IMR-90 (cell line): ENCODE data around the gene ST6GALNAC5. TPM values are rescaled to one million over a fixed set of nuclear protein-coding genes. Genes with fewer than 3 reads are reported as not detected.

Experiments
- ATAC-seq: fragments of 200-7000 bp; cut with Tn5 transposase; 2 replicates; pipeline ENCODE4 v1.9.1; 2020; ENCODE audit warnings: low read depth, mild to moderate bottlenecking, moderate library complexity
- BruUV-seq: library from RNA; stranded (reverse); fragments of 400-500 nt; replicated peaks from 2 replicates; lab custom pipeline; 2021; lab: Mats Ljungman, UMichigan
- CTCF ChIA-PET: fragments of 300-600 bp; formaldehyde crosslinking; extraction: SDS; loops from one replicate; lab custom pipeline; 2021; ENCODE audit warnings: antibody characterized with exemption; lab: Yijun Ruan, JAX
- POLR2A ChIA-PET: fragments of 300-600 bp; sonication (Branson Sonifier 250); formaldehyde crosslinking; loops from one replicate; lab custom pipeline; 2022; ENCODE audit warnings: antibody characterized with exemption; ENCODE audit not compliant: unreplicated experiment; lab: Charles Lee
- DNase-seq: peaks from one replicate; pipeline ENCODE4 v3.0.0; 2013
- H2AFZ ChIP-seq: replicated peaks from 2 replicates; pipeline ENCODE3; 2013; ENCODE audit warnings: low read length, mild to moderate bottlenecking; ENCODE audit not compliant: poor library complexity
- H2AK5ac ChIP-seq: 2 replicates; pipeline ENCODE4 v1.6.1; 2013; ENCODE audit warnings: low read depth, low read length, inconsistent platforms
- H2AK9ac ChIP-seq: replicated peaks from 2 replicates; pipeline ENCODE3; 2013; ENCODE audit warnings: mild to moderate bottlenecking, low read depth, low read length, moderate library complexity; ENCODE audit not compliant: poor library complexity
- H2BK120ac ChIP-seq: 2 replicates; pipeline ENCODE4 v1.6.1; 2013; ENCODE audit warnings: low read depth, low read length, inconsistent platforms
- H2BK15ac ChIP-seq: 3 replicates; pipeline ENCODE4 v1.6.1; 2013; ENCODE audit warnings: low read depth, low read length, inconsistent platforms
- H2BK20ac ChIP-seq: 2 replicates; pipeline ENCODE4 v1.6.1; 2013; ENCODE audit warnings: low read depth, mild to moderate bottlenecking, inconsistent platforms, low read length, moderate library complexity
- H2BK5ac ChIP-seq: 2 replicates; pipeline ENCODE4 v1.6.1; 2013; ENCODE audit warnings: mild to moderate bottlenecking, low read depth, low read length, inconsistent platforms; ENCODE audit not compliant: poor library complexity, severe bottlenecking
- H3K14ac ChIP-seq: replicated peaks from 2 replicates; pipeline ENCODE4 v1.6.1; 2013; ENCODE audit warnings: low read depth, low read length, inconsistent platforms
- H3K18ac ChIP-seq: 2 replicates; pipeline ENCODE4 v1.6.1; 2013; ENCODE audit warnings: low read depth, low read length, control low read depth
- H3K23ac ChIP-seq: 2 replicates; pipeline ENCODE4 v1.6.1; 2013; ENCODE audit warnings: low read depth, low read length, inconsistent platforms
- H3K27ac ChIP-seq: 2 replicates; pipeline ENCODE4 v1.5.1; 2013; ENCODE audit warnings: mild to moderate bottlenecking, control low read depth, low read length; ENCODE audit not compliant: insufficient read depth
- H3K27me3 ChIP-seq: 2 replicates; pipeline ENCODE4 v1.6.1; 2013; ENCODE audit warnings: low read length; ENCODE audit not compliant: control insufficient read depth, insufficient read depth
- H3K36me3 ChIP-seq: 2 replicates; pipeline ENCODE4 v1.6.1; 2013; ENCODE audit warnings: low read length, mixed read lengths; ENCODE audit not compliant: control insufficient read depth, insufficient read depth
- H3K4ac ChIP-seq: 2 replicates; pipeline ENCODE4 v1.6.1; 2013; ENCODE audit warnings: low read depth, low read length, inconsistent platforms
- H3K4me1 ChIP-seq: 2 replicates; pipeline ENCODE4 v1.6.1; 2013; ENCODE audit warnings: low read length, mixed read lengths; ENCODE audit not compliant: control insufficient read depth, insufficient read depth
- H3K4me2 ChIP-seq: 2 replicates; pipeline ENCODE4 v1.6.1; 2013; ENCODE audit warnings: low read depth, mild to moderate bottlenecking, control low read depth, low read length, moderate library complexity
- H3K4me3 ChIP-seq: 2 replicates; pipeline ENCODE4 v1.5.1; 2013; ENCODE audit warnings: low read depth, mild to moderate bottlenecking, control low read depth, low read length, moderate library complexity; ENCODE audit not compliant: insufficient read depth
- H3K56ac ChIP-seq: 2 replicates; pipeline ENCODE4 v1.6.1; 2013; ENCODE audit warnings: low read length, inconsistent platforms; ENCODE audit not compliant: insufficient read depth; ENCODE audit errors: extremely low read depth
- H3K79me1 ChIP-seq, 2 experiments: 2 replicates each; pipeline ENCODE4 v1.6.1; 2013; ENCODE audit warnings: low read length in 2 of 2, inconsistent platforms in 1 of 2, low read depth in 1 of 2
- H3K9ac ChIP-seq: 2 replicates; pipeline ENCODE4 v1.6.1; 2013; ENCODE audit warnings: low read depth, low read length, control low read depth
- H3K9me1 ChIP-seq: 2 replicates; pipeline ENCODE4 v1.6.1; 2013; ENCODE audit warnings: low read length, inconsistent platforms; ENCODE audit not compliant: insufficient read depth
- H3K9me3 ChIP-seq: 2 replicates; pipeline ENCODE4 v1.6.1; 2013; ENCODE audit warnings: low read length; ENCODE audit not compliant: control insufficient read depth, insufficient read depth
- H4K20me1 ChIP-seq: 2 replicates; pipeline ENCODE4 v1.6.1; 2013; ENCODE audit warnings: low read length, inconsistent platforms; ENCODE audit not compliant: insufficient read depth
- H4K5ac ChIP-seq: 2 replicates; pipeline ENCODE4 v1.6.1; 2013; ENCODE audit warnings: mild to moderate bottlenecking, low read depth, low read length, control low read depth
- H4K8ac ChIP-seq, 2 experiments: 2 replicates each; pipeline ENCODE4 v1.6.1; 2013; ENCODE audit warnings: low read depth in 2 of 2, low read length in 2 of 2, control low read depth in 1 of 2, inconsistent platforms in 1 of 2
- H4K91ac ChIP-seq: 2 replicates; pipeline ENCODE4 v1.6.1; 2013; ENCODE audit warnings: low read depth, low read length, inconsistent platforms; ENCODE audit not compliant: insufficient read depth
- BHLHE40 ChIP-seq: fragments of 150-350 bp; IDR thresholded peaks from 2 replicates; pipeline ENCODE4 v1.6.1; 2016; ENCODE audit warnings: mild to moderate bottlenecking, low read depth, low read length
- CEBPB ChIP-seq: IDR thresholded peaks from 2 replicates; pipeline ENCODE4 v1.6.1; 2012; ENCODE audit warnings: low read depth, low read length, improper control_type of control experiment
- CHD1 ChIP-seq: IDR thresholded peaks from 2 replicates; pipeline ENCODE4 v1.6.1; 2012; ENCODE audit warnings: low read depth, low read length, improper control_type of control experiment
- CTCF ChIP-seq: conservative IDR thresholded peaks from 2 replicates; pipeline ENCODE4 v1.5.1; 2012; ENCODE audit warnings: mild to moderate bottlenecking, low read depth, low read length, improper control_type of control experiment
- ELK1 ChIP-seq: fragments of 150-350 bp; IDR thresholded peaks from 2 replicates; pipeline ENCODE4 v1.6.1; 2016; ENCODE audit warnings: low read depth, mild to moderate bottlenecking, low read length, moderate library complexity, borderline replicate concordance
- FOS ChIP-seq: fragments of 150-350 bp; IDR thresholded peaks from 2 replicates; pipeline ENCODE4 v1.6.1; 2016; ENCODE audit warnings: low read depth, low read length
- MAFK ChIP-seq: IDR thresholded peaks from 2 replicates; pipeline ENCODE4 v1.6.1; 2012; ENCODE audit warnings: low read depth, low read length, improper control_type of control experiment
- MAZ ChIP-seq: IDR thresholded peaks from 2 replicates; pipeline ENCODE4 v1.6.1; 2012; ENCODE audit warnings: low read depth, mild to moderate bottlenecking, low read length, improper control_type of control experiment, moderate library complexity, borderline replicate concordance
- MXI1 ChIP-seq: IDR thresholded peaks from 2 replicates; pipeline ENCODE4 v1.6.1; 2012; ENCODE audit warnings: low read depth, mild to moderate bottlenecking, low read length, moderate library complexity, borderline replicate concordance
- NFE2L2 ChIP-seq: fragments of 150-350 bp; IDR thresholded peaks from 2 replicates; pipeline ENCODE4 v1.6.1; 2016; ENCODE audit warnings: low read depth, mild to moderate bottlenecking, low read length
- POLR2A ChIP-seq: IDR thresholded peaks from 2 replicates; pipeline ENCODE4 v1.6.1; 2012; ENCODE audit warnings: mild to moderate bottlenecking, low read depth, low read length
- RAD21 ChIP-seq: IDR thresholded peaks from 2 replicates; pipeline ENCODE4 v1.6.1; 2012; ENCODE audit warnings: low read length, improper control_type of control experiment
- RCOR1 ChIP-seq: IDR thresholded peaks from 2 replicates; pipeline ENCODE4 v1.6.1; 2012; ENCODE audit warnings: mild to moderate bottlenecking, low read length, improper control_type of control experiment; ENCODE audit not compliant: insufficient replicate concordance
- RFX5 ChIP-seq: IDR thresholded peaks from 2 replicates; pipeline ENCODE4 v1.8.0; 2012; ENCODE audit warnings: low read depth, mild to moderate bottlenecking, low read length, moderate library complexity
- SMC3 ChIP-seq: fragments of 150-350 bp; IDR thresholded peaks from 2 replicates; pipeline ENCODE4 v1.6.1; 2016; ENCODE audit warnings: low read depth, mild to moderate bottlenecking, antibody characterized with exemption, low read length, moderate library complexity
- USF2 ChIP-seq: fragments of 150-350 bp; IDR thresholded peaks from 2 replicates; pipeline ENCODE4 v1.6.1; 2017; ENCODE audit warnings: mild to moderate bottlenecking, antibody characterized with exemption, low read length, low read depth
- WGBS, 2 experiments: methylation state at CpG; one replicate each; pipeline versions ENCODE4 v1.1.5 to v1.1.7; 2013; ENCODE audit warnings: missing lambda C conversion rate in 2 of 2; ENCODE audit not compliant: insufficient read length in 1 of 2; ENCODE audit errors: extremely low coverage in 2 of 2; 5-methylcytosine and 5-hydroxymethylcytosine counted together
- dilution Hi-C: fragments of 300-500 bp; cut with HindIII; formaldehyde crosslinking; loops from one replicate; pipeline ENCODE4 v1.14.3; 2018; ENCODE audit warnings: low sequenced_read_pairs; ENCODE audit not compliant: unreplicated experiment
- in situ Hi-C: fragments of 300-500 bp; cut with MboI; formaldehyde crosslinking; loops from 3 replicates; pipeline ENCODE4 v1.14.3; 2019; ENCODE audit warnings: low sequenced_read_pairs, inconsistent platforms, mixed read lengths
- intact Hi-C: fragments of 100-400 bp; cut with micrococcal nuclease; formaldehyde crosslinking; loops from 2 replicates; pipeline ENCODE4 v1.10.0; 2022
- polyA plus RNA-seq, 3 experiments: library from polyadenylated mRNA; depleted of rRNA; stranded (reverse); fragments of >200 nt; gene quantifications; 2 replicates each; pipeline ENCODE4 v1.2.3, GENCODE V29; 2012; ENCODE audit warnings: low replicate concordance in 1 of 3
- total RNA-seq: library from RNA; depleted of rRNA; stranded (reverse); fragments of >200 nt; gene quantifications from 2 replicates; pipeline ENCODE4 v1.2.3, GENCODE V29; 2012

The ST6GALNAC5 gene
- total and polyA plus RNA-seq, 2 of the 4 experiments (the other 2 are of a cell fraction) = 3.4 to 4.0 TPM

GRCh38 chr1:76870037-76870436 is 2.8 kb downstream of the ST6GALNAC5 start:
- ATAC-seq (no peak), DNase-seq (no peak)
- no peak overlapping the region for H4K8ac ChIP-seq
- POLR2A ChIA-PET = no interaction called here
- peaks cover 26% of the 10 kb centered on the region for H3K27me3 ChIP-seq
- no peak overlapping the region for H3K56ac ChIP-seq
- no peak overlapping the region for H2AK5ac ChIP-seq
- H3K27ac ChIP-seq = no peak overlapping the region
- H3K36me3 ChIP-seq = no peaks in the 10 kb centered on the region
- no peak overlapping the region for H2BK120ac ChIP-seq
- H2AK9ac ChIP-seq = no peak overlapping the region
- H3K9me1 ChIP-seq = no peaks in the 10 kb centered on the region
- H4K91ac ChIP-seq = no peak overlapping the region
- 0 out of 2 replicates have a peak, but pooled peaks cover 2% of the 10 kb centered on the region for H3K4me1 ChIP-seq
- no peak overlapping the region for H3K4ac ChIP-seq
- no peak overlapping the region for H2BK20ac ChIP-seq
- intact Hi-C loops = no loop called here
- dilution Hi-C loops = no loop called here
- no peaks in the 10 kb centered on the region for H3K9me3 ChIP-seq
- H2AFZ ChIP-seq = no peak overlapping the region
- H3K4me2 ChIP-seq = no peak overlapping the region
- H3K79me1 ChIP-seq = no peaks in the 10 kb centered on the region
- no peak overlapping the region for H3K4me3 ChIP-seq
- H2BK5ac ChIP-seq = no peak overlapping the region
- WGBS, 2 experiments = no CpG with 5 or more reads among the region's 2 CpGs
- in situ Hi-C loops = no loop called here
- CTCF ChIA-PET = no interaction called here
- H3K18ac ChIP-seq = no peak overlapping the region
- no peak overlapping the region for H2BK15ac ChIP-seq
- H3K23ac ChIP-seq = no peak overlapping the region
- no peak overlapping the region for H3K9ac ChIP-seq
- H4K20me1 ChIP-seq = no peaks in the 10 kb centered on the region
- H3K14ac ChIP-seq = no peak overlapping the region
- TF ChIP-seq SMC3 (no peak), CEBPB (no peak), CHD1 (no peak), RCOR1 (no peak), NFE2L2 (no peak), RAD21 (no peak), CTCF (no peak), BHLHE40 (no peak), FOS (no peak), USF2 (no peak), MAZ (no peak), POLR2A (no peak), MAFK (no peak), RFX5 (no peak), MXI1 (no peak), ELK1 (no peak)
- BruUV-seq = no TSS peak
- H4K5ac ChIP-seq = no peak overlapping the region
